Measurements from ENCODE around the gene TNFAIP8L1. TPM values are rescaled to one million over a fixed set of nuclear protein-coding genes. Genes with fewer than 3 reads are reported as not detected.

TNFAIP8L1 gene
- total RNA-seq, result 1 to 10 TPM; 3.1 to 5.1 (median 3.8) TPM
- polyA plus RNA-seq, result 1 to 10 TPM; 2.4 to 3.5 (median 2.8) TPM
- long read RNA-seq, donor 1, transcript TNFAIP8L1-201 (2 exons, 3,814 nt), result major isoform, 8 of 11 reads
- long read RNA-seq, donor 1, partial matches to known transcripts, result 0 of 11 reads
- long read RNA-seq, donor 1, other reads (novel, unspliced or antisense), result 3 of 11 reads
- long read RNA-seq, donor 2, transcript TNFAIP8L1-201 (2 exons, 3,814 nt), result major isoform, 12 of 14 reads
- long read RNA-seq, donor 2, partial matches to known transcripts, result 0 of 14 reads
- long read RNA-seq, donor 2, other reads (novel, unspliced or antisense), result 2 of 14 reads

GRCh38 chr19:4638828-4639530 lies at the start of gene TNFAIP8L1:
TSS of gene TNFAIP8L1 (plus strand) at chr19:4639516. CDS start at chr19:4651870, 12,354 bp downstream.
- no peak for TF ChIP-seq CTCF (IDR thresholded peaks at IDR 0.05)
- H3K4me3 ChIP-seq, result peak within 1 kb of the TSS; percentile 85
- H3K9me3 ChIP-seq, result no peaks in the 10 kb centered on the region
- WGBS, 3 donors, result 3% methylated on average over 38 to 49 of the region's 49 CpGs
- DNase-seq (peak; percentile 97 to 98), ATAC-seq (peak; percentile 94 to 95 (median 94))
- peaks cover 10% of the 10 kb centered on the region for H3K4me1 ChIP-seq
- H3K27ac ChIP-seq, result peak within 1 kb of the TSS; percentile 78
- intact Hi-C loops (cut with DNase I), result loop anchor here (5.0 kb wide), 3 partner anchors 82 to 232 kb away; partner anchors contain the start of genes PLIN5 (in 1 of the 2) and SEMA6B (in 1 of the 2)
- no peaks in the 10 kb centered on the region for H3K27me3 ChIP-seq (ENCODE audit: insufficient read depth in 3 of 3, low read length in 2 of 3)
- no peaks in the 10 kb centered on the region for H3K36me3 ChIP-seq (ENCODE audit: insufficient read depth in 1 of 2, low read depth in 1 of 2)

DNA sequence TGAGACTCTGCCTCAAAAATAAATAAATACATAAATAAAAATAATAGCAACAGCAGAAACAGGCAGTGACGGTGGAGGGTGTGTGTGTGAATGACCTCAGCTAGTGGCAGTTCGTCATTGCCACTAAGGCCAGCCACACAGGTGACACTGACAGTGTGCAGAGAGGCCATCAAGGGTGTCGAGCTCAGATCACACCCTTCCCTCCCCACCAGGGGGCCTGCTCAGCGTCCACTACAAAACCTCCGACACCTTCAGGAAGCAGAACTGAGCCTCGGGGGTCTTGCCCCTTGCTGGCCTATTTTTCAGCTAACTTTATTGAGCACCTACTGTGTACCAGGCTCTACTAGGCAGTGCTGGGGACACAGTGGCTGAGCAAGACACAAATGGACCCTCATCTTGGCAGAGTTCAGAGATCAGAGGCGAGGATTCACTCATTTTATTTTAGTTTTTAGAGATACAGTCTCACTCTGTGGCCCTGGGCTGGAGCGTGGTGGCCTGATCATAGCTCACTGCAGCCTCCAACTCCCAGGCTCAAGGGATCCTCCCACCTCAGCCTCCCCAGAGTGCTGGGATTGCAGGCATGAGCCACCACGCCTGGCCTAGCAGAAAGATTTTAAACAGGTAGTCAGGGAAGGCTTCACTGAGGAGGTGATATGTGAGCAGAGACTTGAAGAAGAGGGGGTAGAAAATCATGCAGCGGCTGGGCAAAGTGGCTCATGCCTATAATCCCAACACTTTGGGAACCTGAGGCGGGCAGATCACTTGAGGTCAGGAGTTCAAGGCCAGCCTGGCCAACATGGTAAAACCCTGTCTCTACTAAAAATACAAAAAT lies 49.5 kb upstream of the TNFAIP8L1 start:
- H3K4me3 ChIP-seq, result no peak overlapping the region
- no peaks in the 10 kb centered on the region for H3K36me3 ChIP-seq (ENCODE audit: insufficient read depth in 1 of 2, low read depth in 1 of 2)
- ATAC-seq, result peak in 1 of 4 donors; percentile 35
- TF ChIP-seq CTCF (IDR thresholded peaks at IDR 0.05), result peak; percentile 29
- no peaks in the 10 kb centered on the region for H3K9me3 ChIP-seq
- WGBS, 3 donors, result 62 to 70% (median 70%) methylated on average over 11 of the region's 11 CpGs
- intact Hi-C loops (cut with DNase I), result no loop called here
- DNase-seq, result no peak
- H3K27me3 ChIP-seq (ENCODE audit: insufficient read depth in 3 of 3, low read length in 2 of 3), result peaks cover 0 to 35% (median 5%) of the 10 kb centered on the region in 3 donors
- H3K4me1 ChIP-seq, result no peaks in the 10 kb centered on the region
- H3K27ac ChIP-seq, result no peak overlapping the region

DNA sequence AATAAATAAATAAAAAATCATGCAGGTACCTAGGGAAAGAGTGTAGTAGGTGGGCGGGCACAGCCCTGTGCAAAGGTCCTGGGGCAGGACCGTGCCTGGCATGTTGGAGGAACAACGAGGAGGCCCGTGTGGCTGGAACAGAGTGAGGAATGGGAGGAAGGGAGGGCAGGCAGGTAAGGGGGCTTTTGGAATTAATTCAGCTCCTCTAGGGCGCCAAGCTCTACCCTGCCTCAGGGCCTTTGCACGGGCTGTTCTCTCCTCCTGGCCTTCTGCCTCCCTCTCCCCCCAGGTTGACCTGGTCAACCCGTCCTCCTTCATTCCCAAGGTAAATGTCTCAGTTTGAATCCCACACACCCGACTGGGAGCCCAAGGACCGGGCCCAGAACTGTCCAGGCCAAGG lies 48.8 kb upstream of the TNFAIP8L1 start:
- 86 to 92% (median 91%) methylated on average over 9 of the region's 9 CpGs for WGBS, 3 donors
- Histone ChIP-seq H3K27ac (no peak overlapping the region), H3K4me1 (no peaks in the 10 kb centered on the region), H3K27me3 (ENCODE audit: insufficient read depth in 3 of 3, low read length in 2 of 3) (peaks cover 0 to 35% (median 4%) of the 10 kb centered on the region in 3 donors), H3K9me3 (no peaks in the 10 kb centered on the region), H3K4me3 (no peak overlapping the region), H3K36me3 (ENCODE audit: insufficient read depth in 1 of 2, low read depth in 1 of 2) (no peaks in the 10 kb centered on the region)
- intact Hi-C loops (cut with DNase I), result no loop called here
- ATAC-seq (no peak), DNase-seq (no peak)
- no peak for TF ChIP-seq CTCF (IDR thresholded peaks at IDR 0.05)

GRCh38 chr19:4591320-4591719 lies 48.0 kb upstream of the TNFAIP8L1 start:
- no peak for ATAC-seq
- Histone ChIP-seq H3K9me3 (no peaks in the 10 kb centered on the region), H3K36me3 (ENCODE audit: insufficient read depth in 1 of 2, low read depth in 1 of 2) (no peaks in the 10 kb centered on the region), H3K27ac (no peak overlapping the region), H3K27me3 (ENCODE audit: insufficient read depth in 3 of 3, low read length in 2 of 3) (peaks cover 0 to 33% (median 6%) of the 10 kb centered on the region in 3 donors), H3K4me3 (no peak overlapping the region), H3K4me1 (no peaks in the 10 kb centered on the region)
- no peak for TF ChIP-seq CTCF (IDR thresholded peaks at IDR 0.05)
- DNase-seq, result no peak
- intact Hi-C loops (cut with DNase I), result no loop called here
- 58 to 67% (median 64%) methylated on average over 6 of the region's 6 CpGs for WGBS, 3 donors
